Measurements from ENCODE around the gene TBRG4.

GRCh38 chr7:45153233-45153632, 41.7 kb upstream of the TBRG4 start:
- TF ChIP-seq, protein P1, sequence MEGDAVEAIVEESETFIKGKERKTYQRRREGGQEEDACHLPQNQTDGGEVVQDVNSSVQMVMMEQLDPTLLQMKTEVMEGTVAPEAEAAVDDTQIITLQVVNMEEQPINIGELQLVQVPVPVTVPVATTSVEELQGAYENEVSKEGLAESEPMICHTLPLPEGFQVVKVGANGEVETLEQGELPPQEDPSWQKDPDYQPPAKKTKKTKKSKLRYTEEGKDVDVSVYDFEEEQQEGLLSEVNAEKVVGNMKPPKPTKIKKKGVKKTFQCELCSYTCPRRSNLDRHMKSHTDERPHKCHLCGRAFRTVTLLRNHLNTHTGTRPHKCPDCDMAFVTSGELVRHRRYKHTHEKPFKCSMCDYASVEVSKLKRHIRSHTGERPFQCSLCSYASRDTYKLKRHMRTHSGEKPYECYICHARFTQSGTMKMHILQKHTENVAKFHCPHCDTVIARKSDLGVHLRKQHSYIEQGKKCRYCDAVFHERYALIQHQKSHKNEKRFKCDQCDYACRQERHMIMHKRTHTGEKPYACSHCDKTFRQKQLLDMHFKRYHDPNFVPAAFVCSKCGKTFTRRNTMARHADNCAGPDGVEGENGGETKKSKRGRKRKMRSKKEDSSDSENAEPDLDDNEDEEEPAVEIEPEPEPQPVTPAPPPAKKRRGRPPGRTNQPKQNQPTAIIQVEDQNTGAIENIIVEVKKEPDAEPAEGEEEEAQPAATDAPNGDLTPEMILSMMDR (IDR thresholded peaks at IDR 0.05; ENCODE audit: low read depth, low read length, poor library complexity, severe bottlenecking) = no peak
- TF ChIP-seq EZH2phosphoT487 (IDR thresholded peaks at IDR 0.05; ENCODE audit: borderline replicate concordance, low read length) = no peak
